ENCODE measurements around the gene PDE4A.

DNA sequence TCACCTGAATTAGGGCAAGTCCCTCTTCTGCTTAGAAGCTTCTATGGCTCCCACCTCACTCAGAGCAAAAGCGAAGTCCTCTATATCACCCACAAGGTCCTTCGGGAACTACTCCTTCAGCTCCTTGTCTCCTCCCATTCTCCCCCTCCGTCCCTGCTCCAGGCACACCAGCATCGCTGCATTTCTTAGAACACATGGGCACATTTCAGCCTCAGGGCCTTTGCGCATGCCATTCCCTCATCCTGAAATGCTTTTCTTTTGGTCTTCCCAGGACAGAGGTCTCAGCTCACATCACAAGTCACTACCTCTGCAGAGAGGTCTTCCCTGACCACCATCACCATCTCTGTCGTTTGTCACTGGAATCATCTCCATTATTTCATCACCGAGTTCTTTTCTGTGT is 92.9 kb downstream of the PDE4A start:
- TF ChIP-seq, protein P1, sequence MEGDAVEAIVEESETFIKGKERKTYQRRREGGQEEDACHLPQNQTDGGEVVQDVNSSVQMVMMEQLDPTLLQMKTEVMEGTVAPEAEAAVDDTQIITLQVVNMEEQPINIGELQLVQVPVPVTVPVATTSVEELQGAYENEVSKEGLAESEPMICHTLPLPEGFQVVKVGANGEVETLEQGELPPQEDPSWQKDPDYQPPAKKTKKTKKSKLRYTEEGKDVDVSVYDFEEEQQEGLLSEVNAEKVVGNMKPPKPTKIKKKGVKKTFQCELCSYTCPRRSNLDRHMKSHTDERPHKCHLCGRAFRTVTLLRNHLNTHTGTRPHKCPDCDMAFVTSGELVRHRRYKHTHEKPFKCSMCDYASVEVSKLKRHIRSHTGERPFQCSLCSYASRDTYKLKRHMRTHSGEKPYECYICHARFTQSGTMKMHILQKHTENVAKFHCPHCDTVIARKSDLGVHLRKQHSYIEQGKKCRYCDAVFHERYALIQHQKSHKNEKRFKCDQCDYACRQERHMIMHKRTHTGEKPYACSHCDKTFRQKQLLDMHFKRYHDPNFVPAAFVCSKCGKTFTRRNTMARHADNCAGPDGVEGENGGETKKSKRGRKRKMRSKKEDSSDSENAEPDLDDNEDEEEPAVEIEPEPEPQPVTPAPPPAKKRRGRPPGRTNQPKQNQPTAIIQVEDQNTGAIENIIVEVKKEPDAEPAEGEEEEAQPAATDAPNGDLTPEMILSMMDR (IDR thresholded peaks at IDR 0.05; ENCODE audit: extremely low read depth in 1 of 2, insufficient read depth in 1 of 2, low read depth in 1 of 2, low read length in 2 of 2) = no peak
- TF ChIP-seq POLR2A (IDR thresholded peaks at IDR 0.05; ENCODE audit: low read depth, low read length) (no peak), POLR2AphosphoS5 (IDR thresholded peaks at IDR 0.05; ENCODE audit: insufficient read depth, low read depth, low read length) (no peak), EZH2 (IDR thresholded peaks at IDR 0.05; ENCODE audit: borderline replicate concordance, low read depth, low read length, severe bottlenecking) (no peak), FOS (IDR thresholded peaks at IDR 0.05; ENCODE audit: borderline replicate concordance, insufficient read depth, low read length) (no peak), MYC (IDR thresholded peaks at IDR 0.05; ENCODE audit: low read depth, low read length) (no peak), JUN (IDR thresholded peaks at IDR 0.05; ENCODE audit: borderline replicate concordance, insufficient read depth, insufficient read length, low read depth) (no peak)
- TF ChIP-seq, protein P2, sequence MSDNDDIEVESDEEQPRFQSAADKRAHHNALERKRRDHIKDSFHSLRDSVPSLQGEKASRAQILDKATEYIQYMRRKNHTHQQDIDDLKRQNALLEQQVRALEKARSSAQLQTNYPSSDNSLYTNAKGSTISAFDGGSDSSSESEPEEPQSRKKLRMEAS (IDR thresholded peaks at IDR 0.05; ENCODE audit: insufficient read depth, insufficient read length) = no peak

Measured in endothelial cell of umbilical vein (primary cell).